DMS53 treated with DMSO at 0.1 percent for 48 hours (cell line): ENCODE results near the gene PCGF2.
A peak's percentile ranks its signal among the peaks of the same experiment; 100 is the strongest.
"Not testable (repeated sequence)": the region's sequence is repeated elsewhere in the genome, so short reads cannot be mapped to it uniquely, and the experiment has no call there.

Experiments used
- DNase-seq: peaks from one replicate; lab custom pipeline; 2025; ENCODE audit not compliant: unreplicated experiment; lab: John Stamatoyannopoulos, UW

Gene PCGF2

GRCh38 chr17:38738007-38738662 is 10.0 kb downstream of the PCGF2 start:
- no peak for DNase-seq

DNA sequence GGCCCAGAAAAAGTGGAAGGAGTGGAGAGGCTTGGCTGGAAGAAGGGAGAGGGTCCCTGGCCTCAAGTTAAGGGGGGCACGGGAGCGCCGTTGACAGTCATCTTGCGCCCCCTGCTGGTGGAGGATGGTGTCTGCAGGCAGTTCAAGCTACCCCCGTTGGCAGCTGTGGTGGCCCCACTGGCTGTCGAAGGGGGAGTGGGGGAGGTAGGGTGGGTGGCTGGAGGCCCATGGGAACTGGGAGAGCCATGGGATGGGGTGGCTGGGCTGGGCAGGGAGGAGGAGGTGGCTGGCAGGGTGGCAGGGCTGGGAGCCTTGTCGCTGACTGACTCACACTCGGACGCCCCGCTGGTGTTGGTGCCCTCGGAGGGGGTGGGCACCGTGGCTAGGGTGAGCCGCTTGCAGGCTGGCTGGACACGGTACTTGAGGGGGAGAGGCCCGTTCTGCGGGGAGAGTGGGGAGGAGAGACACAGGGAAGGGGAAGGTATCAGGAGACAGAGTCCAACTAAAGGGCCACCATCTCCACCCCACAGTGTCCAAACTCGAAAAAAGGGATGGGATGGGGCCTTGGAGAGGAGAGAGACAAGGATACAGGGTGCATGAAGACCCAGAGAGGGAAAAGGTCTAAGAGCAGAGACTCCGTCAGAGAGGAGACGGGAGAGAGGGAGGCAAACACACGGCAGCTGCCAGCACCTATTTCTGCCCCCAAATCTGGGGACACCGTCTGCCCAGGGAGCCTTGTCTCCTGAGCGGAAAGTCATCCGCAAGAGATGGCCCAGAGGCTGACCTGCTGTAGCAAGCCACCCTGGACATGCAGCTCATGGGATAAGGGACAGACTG is 12.8 kb downstream of the PCGF2 start:
- no peak for DNase-seq

- DNase-seq: no peak
Observed at GRCh38 chr17:38733982-38734973, 13.9 kb downstream of the PCGF2 start.

- DNase-seq: no peak
Observed at GRCh38 chr17:38733282-38733981, 14.7 kb downstream of the PCGF2 start.

DNA sequence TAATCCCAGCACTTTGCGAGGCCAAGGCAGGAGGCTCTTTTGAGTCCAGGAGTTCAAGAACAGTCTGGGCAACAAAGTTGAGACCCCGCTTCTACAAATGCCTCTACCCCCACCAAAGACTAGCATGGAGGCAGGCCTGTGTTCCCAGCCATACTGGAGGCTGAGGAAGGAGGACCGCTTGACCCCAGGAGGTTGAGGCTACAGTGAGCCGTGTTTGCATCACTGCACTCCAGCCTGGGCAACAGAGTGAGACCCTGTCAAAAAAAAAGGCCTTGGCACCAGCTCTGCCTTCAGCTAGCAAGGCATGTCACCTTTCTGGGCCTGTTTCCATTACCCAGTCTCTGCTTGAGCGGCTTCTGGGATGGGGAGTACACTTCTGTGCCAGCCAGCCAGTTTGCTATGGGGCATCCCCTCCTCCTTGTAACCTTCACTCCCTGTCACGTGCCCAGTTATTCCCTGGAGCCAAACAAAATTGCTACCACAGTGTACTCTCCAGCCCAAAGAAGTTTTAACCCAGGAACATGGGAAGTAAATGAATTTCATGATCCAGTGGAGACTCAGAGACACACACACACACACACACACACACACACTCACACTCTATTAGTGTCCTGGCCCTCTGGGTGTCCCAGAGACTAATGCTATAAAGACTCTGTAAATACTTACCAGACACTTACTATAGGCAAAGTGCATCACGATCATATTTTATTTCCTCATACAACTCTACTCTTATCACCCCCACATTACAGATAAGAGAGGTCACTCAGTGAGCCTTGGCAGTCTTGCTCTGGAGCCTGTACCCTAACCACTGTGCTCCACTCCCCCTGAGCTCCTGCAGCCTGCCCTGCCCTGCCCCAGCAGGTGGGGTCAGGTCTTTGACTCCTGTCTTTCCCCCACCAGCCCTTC is 15.5 kb downstream of the PCGF2 start:
- DNase-seq: no peak

GRCh38 chr17:38731526-38732294 is 16.4 kb downstream of the PCGF2 start:
- no peak for DNase-seq

DNA sequence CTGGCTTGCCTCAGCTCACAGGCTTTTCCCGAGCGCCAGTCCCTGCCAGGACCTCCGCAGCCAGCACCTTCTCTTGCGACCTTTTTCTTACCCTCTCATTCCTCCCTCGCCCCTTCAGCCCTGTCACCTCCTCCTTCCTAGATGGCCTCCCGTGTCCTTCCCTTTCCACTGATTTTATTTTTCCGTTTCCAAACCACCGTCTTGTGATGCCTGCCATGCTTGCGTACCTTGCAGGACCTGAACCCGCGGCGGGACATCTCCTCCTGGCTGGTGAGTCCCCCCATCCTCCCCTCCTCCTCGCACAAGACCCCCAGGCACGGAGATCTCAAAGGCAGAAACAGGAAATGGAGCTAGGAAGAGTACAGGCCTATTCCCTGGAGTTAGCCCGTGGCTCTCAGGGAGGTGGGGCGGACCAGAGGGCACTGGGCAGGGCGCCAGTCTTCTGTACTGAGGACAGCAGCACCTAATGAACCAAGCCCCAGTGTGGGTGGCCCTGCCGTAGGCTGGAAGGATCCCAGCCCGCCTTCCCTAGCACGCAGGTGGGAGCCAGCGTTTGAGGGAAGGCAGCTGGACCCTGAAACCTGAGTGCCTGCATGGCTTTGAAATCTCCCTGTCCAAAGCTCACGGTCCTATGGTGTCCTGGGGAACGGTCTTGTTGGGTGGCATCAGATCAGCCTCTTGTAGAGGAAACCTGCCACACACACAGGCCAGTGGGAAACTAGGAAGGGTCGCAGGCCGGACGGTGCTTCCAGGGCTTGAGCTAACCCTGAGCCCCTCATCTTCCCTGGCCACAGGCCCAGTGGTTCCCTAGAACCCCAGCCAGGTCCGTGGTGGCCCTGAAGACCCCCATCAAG is 17.4 kb downstream of the PCGF2 start:
- no peak for DNase-seq

- peak; percentile 25 for DNase-seq
Observed at GRCh38 chr17:38729886-38730525, 18.1 kb downstream of the PCGF2 start, which contains the start of gene CISD3. Gene CISD3, plus strand, starts transcription at chr17:38730341. Its CDS starts 18 bp downstream, at chr17:38730359.

- DNase-seq: no peak
Observed at GRCh38 chr17:38729368-38729885, 18.7 kb downstream of the PCGF2 start.

DNA sequence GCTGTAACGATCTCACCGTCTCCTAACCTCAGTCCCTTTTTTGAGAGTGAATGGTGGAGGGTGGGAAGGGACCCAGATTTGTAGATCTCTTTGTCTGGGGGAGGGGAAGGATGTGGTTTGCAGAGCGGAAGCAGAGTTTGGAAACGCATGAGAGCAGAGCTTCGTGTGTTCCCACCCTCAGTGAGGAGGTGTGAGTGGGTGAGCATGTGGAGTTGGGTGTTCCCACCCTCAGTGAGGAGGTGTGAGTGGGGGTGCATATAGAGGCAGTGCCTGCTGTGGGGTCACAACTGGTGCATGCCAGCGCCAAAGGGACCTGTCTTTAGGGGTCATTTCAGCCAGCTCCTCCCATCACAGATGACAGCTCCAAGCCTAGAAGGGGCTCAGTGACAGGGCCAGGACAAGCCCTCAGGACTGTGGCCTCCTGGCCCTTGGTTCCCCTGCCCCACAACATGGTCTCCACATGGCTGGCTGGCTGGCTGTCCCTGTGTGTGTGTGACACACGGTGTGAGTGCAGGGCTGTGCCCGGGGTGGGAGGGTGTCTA is 19.8 kb downstream of the PCGF2 start:
- DNase-seq: no peak

DNA sequence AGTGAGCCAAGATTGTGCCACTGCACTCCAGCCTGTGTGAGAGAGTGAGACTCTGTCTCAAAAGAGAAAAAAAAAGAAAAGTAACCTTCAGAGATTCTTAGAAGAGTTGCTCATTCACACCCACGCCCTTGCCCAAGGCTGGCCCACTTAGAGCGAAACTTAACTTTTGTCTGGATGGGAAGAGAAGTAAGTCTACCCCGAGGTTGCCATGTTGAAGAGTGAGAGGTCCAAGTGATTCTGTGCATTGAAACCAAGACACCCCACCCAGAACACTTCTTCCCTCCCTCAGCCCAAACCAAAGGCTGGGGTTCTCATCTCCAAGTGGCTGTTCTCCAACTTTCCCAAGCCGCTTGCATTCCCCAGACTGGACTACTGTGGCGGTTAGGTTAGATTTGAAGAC is 20.4 kb downstream of the PCGF2 start:
- no peak for DNase-seq

DNA sequence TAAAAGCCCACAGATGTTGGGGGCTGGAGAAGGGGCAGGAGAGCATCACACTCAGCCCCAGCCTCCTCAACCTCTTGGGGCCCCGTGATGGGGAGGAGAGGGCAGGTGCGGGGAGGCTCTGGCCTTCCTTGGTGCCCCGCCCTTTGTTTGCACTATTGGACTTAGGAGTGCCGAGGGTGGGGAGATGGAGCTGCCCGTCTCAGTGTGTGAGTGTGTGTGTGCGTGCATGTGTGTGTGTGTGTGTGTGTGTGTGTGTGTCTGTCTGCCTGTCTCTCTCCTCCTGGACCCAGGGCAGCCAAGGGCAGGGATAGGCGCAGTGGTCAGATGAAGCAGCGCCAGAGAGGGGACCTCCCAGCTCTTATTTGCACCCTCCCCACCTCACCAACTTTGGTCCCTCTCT is 22.0 kb downstream of the PCGF2 start:
- DNase-seq: not testable (repeated sequence)

GRCh38 chr17:38725066-38725465 is 23.1 kb downstream of the PCGF2 start:
- no peak for DNase-seq

DNA sequence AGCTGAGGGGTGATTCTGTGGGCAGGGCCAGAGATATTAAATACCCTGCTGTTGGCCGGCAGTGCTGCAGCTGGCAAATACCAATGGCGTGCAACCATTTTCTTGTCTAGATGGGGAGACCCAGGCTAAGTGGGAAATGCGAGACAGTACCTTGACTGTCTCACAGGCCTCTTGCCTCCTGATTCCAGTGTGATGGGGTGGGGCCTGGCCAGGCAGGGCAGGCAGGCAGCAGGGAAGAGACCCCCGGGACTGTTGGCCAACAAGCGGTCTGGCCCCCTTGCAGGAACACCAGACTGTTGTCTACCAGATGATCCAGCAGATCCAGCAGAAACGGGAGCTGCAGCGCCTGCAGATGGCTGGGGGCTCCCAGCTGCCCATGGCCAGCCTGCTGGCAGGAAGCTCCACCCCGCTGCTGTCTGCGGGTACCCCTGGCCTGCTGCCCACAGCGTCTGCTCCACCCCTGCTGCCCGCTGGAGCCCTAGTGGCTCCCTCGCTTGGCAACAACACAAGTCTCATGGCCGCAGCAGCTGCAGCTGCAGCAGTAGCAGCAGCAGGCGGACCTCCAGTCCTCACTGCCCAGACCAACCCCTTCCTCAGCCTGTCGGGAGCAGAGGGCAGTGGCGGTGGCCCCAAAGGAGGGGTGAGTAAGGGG is 23.7 kb downstream of the PCGF2 start:
- DNase-seq: no peak

- no peak for DNase-seq
Observed at GRCh38 chr17:38721802-38722201, 26.3 kb downstream of the PCGF2 start.

GRCh38 chr17:38720941-38721340 is 27.2 kb downstream of the PCGF2 start:
- no peak for DNase-seq
